HG02678 (cell line): ENCODE measurements around the gene CCDC88B.

Experiments
- ATAC-seq: cut with Tn5 transposase; IDR thresholded peaks from one replicate; pipeline ENCODE4 v1.9.1; 2021; ENCODE audit warnings: mild to moderate bottlenecking, moderate library complexity; ENCODE audit not compliant: unreplicated experiment

CCDC88B gene

DNA sequence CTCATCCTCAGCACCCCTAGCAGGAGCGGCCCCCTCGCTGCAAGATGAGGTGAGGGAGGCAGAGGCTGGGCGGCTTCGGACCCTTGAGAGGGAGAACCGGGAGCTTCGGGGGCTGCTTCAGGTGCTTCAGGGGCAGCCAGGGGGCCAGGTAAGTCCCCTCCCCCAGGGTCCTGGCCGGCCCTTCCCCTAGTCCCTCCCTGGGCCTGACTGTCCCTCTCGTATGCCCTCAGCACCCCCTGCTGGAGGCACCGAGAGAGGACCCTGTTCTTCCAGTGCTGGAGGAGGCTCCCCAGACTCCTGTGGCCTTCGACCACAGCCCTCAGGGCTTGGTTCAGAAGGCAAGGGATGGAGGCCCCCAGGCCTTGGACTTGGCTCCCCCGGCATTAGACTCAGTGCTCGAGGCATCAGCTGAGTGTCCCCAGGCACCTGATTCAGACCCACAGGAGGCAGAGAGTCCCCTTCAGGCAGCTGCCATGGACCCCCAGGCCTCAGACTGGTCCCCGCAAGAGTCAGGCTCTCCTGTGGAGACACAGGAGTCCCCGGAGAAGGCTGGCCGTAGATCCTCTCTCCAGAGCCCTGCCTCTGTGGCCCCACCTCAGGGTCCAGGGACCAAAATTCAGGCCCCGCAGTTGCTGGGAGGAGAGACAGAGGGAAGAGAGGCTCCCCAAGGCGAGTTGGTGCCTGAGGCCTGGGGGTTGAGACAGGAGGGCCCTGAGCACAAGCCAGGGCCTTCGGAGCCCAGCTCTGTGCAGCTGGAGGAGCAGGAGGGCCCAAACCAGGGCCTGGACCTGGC, 4.0 kb downstream of the CCDC88B start:
- ATAC-seq = no peak

DNA sequence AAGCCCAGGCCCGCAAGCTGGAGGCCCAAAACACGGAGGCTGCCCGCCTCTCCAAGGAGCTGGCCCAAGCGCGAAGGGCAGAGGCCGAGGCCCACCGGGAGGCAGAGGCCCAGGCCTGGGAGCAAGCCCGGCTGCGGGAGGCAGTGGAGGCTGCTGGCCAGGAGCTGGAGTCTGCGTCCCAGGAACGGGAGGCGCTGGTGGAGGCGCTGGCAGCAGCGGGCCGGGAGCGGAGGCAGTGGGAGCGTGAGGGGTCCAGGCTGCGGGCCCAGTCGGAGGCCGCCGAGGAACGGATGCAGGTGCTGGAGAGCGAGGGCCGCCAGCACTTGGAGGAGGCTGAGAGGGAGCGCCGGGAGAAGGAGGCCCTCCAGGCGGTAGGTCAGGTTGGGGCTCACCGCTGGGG, 4.8 kb downstream of the CCDC88B start:
- no peak for ATAC-seq

DNA sequence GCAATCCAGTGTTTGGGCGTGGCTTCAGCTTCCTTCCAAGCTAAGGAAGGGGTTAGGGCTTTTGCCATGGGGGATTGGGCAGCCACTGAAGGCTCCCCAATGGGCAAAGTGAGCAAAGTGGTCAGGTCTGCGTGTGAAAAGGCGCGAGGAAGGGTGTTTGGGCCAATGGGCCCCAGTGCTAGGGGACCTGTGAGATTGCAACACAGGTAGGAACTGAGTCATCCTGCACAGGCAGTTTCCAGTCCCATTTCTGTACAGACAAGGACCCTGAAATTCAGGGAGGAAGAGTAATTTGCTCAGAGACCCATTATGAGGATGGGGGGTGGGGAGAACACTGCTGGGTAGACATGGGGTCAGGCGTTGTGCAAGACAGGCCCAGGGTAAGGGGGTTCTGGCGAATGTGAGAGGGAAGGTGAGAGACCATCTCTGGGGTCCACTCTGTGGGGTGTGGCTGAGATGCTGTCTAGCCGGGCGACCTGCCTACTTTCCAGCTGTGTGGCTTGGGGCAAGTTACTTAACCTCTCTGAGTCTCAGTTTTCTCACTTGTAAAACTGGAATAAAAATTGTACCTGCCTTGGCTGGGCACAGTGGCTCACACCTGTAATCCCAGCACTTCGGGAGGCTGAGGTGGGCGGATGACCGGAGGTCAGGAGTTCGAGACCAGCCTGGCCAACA, 7.3 kb downstream of the CCDC88B start:
- ATAC-seq = no peak

DNA sequence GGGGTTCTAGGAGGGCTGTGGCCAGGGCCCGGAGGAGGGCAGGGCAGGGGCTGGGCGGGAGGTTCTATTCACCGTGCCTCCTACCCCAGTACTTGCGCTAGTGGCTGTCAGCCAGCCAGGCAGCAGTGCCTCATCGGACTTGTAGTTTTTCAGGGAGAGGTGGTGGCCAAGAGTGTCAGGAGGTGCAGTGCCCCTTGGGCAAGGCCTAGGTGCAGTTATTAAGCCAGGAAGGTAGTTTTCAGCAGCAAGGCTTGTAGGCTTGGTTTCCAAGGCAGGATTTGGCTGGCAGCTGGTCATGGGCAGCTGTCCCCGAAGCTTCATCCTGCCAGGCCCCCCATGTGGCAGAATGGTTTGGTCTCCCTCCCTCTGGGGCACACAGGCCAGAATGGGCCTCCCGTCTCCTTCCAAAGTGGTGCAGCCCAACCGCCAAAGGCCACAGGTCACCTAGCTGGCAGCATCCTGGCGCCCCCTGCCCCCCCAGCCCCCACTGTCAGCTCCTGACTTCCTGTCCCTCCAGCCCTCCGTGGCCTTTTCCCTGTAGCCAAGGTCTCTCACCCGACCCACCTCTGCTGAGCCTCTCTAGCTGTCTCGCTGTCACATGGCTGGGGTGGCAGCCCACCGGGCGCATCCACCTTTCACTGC, 8.5 kb downstream of the CCDC88B start:
- ATAC-seq = no peak

DNA sequence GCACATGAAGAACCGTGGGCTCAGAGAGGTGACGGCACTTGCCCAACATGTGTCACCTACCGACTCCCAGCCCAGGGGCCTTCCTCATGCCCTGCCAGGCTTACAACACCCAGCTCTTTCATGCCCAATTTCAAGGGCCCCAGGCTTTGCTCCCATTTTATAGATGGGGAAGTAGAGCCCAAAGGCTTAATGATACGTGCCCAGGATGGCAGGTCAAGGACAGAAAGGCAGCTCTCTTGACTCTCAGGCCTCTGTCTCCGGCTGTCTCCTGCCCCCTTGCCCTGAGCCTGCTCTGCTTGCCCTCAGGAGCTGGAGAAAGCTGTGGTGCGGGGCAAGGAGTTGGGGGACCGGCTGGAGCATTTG, 9.0 kb downstream of the CCDC88B start:
- no peak for ATAC-seq

GRCh38 chr11:64349404-64349803, 9.4 kb downstream of the CCDC88B start:
- ATAC-seq = no peak

DNA sequence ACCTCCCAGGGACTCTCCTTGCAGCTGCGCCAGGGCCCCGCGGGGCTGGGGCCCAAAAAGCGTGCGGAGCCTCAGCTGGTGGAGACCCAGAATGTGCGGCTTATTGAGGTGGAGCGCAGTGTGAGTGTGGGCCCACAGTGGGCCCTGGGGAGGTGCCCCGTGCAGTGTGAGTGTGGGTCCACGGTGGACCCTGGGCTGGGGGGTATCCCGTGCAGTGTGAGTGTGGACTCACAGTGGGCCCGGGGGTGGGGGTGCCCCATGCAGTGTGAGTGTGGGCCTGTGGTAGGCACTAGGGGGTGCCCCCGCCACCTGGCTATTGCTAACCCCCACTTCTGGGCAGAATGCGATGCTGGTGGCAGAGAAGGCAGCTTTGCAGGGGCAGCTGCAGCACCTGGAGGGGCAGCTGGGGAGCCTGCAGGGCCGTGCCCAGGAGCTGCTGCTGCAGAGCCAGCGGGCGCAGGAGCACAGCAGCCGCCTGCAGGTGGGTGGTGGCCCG, 11.2 kb downstream of the CCDC88B start:
- no peak for ATAC-seq

DNA sequence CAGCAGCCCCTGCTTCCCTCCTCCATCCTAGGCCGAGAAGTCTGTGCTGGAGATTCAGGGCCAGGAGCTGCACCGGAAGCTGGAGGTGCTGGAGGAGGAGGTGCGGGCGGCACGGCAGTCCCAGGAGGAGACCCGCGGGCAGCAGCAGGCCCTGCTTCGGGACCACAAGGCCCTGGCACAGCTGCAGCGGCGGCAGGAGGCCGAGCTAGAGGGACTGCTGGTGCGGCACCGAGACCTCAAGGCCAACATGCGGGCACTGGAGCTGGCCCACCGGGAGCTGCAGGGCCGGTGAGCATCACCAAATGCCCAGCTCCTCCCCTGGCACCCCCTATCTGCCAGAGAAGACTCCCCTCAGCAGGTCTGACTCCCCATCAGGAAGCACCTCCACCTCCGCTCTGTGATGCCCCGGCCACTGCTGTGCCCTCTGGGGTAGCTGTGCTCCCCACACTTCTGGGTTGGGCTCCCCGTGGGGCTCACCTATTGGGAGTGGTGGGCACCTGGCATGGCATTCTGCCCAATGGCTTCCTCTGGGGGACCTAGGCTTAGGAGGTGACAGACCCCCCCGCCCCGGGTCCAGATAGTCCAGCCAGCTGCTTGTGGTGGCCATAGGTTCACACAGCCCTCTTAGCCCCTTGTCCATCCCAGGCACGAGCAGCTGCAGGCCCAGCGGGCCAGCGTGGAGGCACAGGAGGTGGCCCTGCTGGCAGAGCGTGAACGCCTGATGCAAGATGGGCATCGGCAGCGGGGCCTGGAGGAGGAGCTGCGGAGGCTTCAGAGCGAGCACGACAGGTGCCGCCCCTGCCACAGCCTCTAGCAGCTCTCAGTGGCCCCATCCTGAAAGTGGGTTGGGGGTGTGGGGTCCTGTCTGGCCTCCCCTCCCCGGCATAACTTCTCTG, 12.3 kb downstream of the CCDC88B start:
- no peak for ATAC-seq

DNA sequence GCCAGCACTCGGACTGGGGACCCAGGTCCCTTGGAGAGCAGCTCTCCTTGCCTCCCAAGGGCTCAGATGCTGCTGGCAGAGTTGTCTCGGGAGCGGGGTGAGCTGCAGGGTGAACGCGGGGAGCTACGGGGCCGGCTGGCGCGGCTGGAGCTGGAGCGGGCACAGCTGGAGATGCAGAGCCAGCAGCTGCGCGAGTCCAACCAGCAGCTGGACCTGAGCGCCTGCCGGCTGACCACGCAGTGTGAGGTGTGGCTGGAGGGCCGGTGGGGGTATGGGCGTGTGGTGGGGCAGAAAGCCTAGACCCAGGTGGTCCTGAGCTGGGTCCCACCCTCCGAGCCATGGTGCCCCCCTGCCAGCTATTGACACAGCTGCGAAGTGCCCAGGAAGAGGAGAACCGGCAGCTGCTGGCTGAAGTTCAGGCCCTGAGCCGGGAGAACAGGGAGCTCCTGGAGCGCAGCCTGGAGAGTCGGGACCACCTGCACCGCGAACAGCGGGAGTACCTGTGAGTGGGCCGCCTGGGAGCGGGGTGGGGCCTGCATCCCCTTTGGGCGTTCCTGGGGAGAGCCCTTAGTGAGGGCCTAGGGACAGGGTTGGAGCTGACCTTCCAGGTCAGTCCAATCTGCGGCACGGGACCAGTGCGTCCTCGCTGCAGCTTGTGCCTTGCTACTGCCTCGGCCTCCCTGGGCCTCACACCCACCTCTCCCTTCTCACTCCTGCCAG, 13.2 kb downstream of the CCDC88B start:
- ATAC-seq = no peak

DNA sequence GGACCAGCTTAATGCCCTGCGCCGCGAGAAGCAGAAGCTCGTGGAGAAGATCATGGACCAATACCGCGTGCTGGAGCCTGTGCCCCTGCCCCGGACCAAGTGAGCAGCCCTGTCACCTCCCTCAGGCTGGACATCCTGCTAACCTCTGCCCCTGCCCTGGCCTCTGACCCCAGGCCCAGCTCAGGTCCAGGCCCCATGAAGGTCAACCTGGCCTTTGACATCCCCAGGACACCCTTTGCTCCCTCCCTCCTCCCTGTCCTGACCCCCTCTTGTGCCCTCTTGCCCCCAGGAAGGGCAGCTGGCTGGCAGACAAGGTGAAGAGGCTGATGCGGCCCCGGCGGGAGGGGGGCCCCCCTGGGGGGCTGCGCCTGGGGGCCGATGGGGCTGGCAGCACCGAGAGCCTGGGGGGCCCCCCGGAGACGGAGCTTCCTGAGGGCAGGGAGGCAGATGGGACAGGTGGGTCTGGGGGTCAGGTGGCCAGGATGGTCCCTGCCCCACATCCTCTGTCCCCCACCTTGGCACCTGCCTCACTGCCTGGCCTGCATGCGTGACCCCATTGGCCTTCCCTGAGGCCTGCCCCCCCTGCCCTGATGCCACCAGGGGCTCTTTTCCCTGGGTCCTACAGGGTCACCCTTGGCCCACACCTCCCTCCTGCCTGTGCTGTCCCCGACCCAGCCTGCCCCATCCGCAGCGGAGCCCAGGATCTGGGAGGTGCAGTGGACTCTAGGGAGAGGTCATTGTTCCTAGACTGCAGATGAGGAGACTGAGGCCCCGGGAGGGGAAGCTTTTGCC, 13.9 kb downstream of the CCDC88B start:
- ATAC-seq = no peak

DNA sequence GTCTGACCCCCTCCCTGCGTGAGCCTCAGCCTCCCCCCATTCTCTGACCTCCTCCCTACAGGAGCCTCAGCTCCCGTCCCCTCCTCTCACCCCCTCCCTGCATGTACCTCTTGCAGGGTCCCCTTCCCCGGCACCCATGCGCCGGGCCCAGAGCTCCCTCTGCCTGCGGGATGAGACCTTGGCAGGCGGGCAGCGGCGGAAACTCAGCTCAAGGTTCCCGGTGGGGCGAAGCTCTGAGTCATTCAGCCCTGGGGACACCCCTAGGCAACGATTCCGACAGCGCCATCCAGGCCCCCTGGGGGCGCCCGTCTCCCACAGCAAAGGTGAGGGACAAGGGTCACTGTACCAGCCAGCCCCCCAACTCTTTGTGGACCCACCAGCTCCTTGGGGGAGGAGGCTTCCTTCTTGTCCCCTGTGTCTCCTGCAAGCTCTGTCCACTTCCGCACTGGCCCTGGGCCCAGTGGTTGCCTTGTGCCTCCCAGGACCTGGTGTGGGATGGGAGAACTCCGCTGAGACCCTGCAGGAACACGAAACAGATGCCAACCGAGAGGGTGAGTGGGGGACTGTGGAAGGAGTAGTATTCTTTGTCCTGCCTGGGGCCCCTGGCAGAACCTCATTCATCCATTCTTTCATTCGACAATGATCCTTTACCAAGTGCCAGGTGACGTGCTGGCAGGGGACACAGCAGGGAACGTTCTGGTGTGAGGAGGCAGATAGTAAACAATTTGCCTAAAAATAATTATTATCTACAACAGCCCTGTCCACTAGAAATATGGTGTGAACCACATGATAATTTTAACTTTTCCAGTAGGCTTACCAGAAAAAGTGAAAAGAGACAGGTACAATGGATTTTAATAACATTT, 15.3 kb downstream of the CCDC88B start:
- ATAC-seq = no peak

DNA sequence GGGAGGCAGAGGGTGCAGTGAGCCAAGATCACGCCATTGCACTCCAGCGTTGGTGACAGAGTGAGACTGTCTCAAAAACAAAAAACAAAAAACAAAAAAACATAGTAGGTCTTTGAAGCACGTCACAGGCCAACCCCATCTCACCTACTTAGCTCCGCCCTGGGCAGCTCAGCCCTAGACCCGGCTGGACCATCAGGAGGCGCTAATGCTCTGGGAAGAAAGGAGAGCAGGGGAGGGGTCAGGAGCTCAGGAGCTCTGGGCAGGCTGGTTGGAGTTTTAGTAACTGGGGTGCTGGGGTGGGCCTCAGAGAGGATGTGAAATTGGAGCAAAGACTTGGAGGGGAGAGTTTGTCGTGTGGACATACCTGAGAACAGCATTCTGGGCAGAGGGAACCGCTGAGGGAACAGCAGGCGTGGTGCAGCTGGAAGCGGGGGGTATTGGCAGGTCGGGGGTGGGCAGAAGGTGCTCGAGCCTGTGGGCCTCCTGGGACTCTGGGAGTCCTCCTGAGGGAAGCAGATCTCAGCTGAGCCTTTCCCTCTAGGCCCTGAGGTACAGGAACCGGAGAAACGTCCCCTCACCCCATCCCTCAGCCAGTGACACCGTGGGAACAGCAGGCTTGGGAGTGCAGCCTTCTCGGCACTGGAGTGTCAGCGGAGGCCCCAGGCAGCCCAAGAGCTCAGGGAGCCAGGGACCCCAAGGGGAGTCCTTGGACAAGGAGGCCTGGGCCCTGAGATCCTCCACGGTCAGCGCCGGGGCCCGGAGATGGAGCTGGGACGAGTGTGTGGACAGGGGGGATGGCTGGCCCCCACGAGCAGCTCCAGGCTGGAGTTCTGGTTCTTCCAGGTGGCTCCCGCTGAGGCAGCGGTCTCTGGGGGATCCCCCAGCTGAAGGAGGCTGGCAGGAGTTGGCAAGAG, 16.8 kb downstream of the CCDC88B start:
- no peak for ATAC-seq

DNA sequence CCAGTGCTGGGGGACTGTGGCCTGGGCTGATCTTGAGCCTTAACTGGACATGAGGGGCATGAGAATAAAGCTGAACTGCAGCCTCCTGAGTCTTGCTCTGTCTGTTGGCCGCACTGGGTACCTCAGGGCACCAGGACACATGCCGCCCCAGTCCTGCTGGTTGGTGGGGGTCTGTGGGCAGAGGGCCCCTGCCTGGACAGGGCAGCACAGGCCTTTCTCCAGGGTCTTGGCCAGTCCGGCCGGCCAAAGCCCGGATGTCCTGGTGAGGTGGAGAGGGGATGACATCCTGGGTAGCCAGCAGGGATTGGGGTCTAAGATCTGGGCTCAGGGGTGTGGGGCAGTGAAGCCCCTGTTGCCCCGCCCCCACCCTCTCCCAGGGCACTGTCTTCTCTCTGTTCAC, 17.4 kb downstream of the CCDC88B start:
- no peak for ATAC-seq

- ATAC-seq = no peak
Observed at GRCh38 chr11:64357904-64358535, 18.0 kb downstream of the CCDC88B start.

DNA sequence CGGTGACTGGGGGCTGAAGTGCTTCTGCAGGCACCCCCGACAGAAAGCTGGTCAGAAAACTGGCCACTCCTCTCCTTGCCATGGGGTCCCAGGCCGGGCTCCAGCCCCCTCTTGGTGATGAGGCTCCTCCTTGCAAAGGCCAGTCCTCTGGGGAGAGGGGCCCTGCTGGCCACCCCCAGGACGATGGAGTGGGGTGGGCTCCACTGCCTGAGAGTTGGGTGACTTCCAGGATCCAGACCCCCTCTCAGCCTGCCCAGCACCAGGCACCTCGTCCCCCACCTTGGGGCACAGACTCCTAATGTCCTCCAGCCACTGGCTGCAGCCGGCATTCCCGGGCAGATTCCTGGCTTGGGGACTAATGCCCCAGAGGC, 18.5 kb downstream of the CCDC88B start:
- ATAC-seq = no peak

GRCh38 chr11:64358907-64359711, 19.1 kb downstream of the CCDC88B start, which contains the start of gene RPS6KA4:
Gene RPS6KA4, plus strand, starts transcription at chr11:64359162. Its CDS starts 74 bp downstream, at chr11:64359236.
- ATAC-seq = no peak
